ENCODE data around the gene SORBS1.

- no peak for TF ChIP-seq CTCF (IDR thresholded peaks at IDR 0.05)
- no peak for TF ChIP-seq POLR2A (IDR thresholded peaks at IDR 0.05)
Observed at GRCh38 chr10:95447685-95448084, 113.5 kb downstream of the SORBS1 start.
